HG03469 (cell line): ENCODE data around the gene ZNF282.
"Not testable (repeated sequence)": the region's sequence is repeated elsewhere in the genome, so short reads cannot be mapped to it uniquely, and the experiment has no call there.

ENCODE experiments used
- ATAC-seq: cut with Tn5 transposase; IDR thresholded peaks from one replicate; pipeline ENCODE4 v1.9.1; 2021; ENCODE audit warnings: mild to moderate bottlenecking, moderate library complexity, moderate number of reproducible peaks; ENCODE audit not compliant: unreplicated experiment

The ZNF282 gene

GRCh38 chr7:149223176-149223575 lies 27.8 kb downstream of the ZNF282 start:
- ATAC-seq: no peak

DNA sequence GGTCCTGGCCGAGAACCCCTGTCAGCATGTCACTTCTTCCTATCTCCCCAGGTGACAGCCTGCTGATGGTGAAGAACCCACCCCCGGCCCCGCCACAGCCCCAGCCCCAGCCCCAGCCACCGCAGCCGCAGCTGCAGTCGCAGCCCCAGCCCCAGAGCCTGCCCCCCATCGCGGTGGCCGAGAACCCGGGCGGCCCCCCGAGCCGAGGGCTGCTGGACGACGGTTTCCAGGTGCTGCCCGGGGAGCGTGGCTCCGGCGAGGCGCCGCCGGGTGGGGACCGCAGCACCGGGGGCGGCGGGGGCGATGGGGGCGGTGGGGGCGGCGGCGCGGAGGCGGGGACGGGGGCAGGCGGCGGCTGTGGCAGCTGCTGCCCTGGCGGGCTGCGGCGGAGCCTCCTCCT lies 28.4 kb downstream of the ZNF282 start:
- ATAC-seq: no peak

DNA sequence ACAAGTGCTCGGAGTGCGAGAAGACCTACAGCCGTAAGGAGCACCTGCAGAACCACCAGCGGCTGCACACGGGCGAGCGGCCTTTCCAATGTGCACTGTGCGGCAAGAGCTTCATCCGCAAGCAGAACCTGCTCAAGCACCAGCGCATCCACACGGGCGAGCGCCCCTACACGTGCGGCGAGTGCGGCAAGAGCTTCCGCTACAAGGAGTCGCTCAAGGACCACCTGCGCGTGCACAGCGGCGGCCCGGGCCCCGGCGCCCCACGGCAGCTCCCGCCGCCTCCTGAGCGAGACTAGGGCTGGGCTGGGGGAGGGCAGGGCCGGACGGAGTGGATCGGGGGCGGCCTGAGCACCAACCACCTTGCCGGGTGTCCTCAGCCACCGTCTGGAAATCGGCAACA lies 29.0 kb downstream of the ZNF282 start:
- no peak for ATAC-seq

DNA sequence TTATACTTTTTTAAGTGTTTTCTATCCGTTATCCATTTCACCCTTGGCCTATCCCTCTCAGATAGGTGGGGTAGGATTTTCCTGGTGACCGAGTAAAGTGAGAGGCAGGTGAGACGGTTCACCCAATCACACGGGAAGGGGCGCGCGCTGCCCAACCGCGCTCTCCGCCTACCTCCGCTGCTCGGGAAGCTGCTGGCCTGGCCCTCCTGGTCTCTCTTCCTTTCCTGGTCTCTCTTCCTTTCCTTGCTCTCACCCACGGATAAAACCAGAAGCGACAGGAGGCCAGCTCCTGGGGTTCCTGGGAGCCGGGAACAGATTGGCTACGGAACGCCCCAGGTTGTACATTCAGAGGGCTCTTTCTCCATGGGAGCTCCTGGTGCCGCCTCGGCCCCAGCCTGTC lies 29.8 kb downstream of the ZNF282 start:
- no peak for ATAC-seq

DNA sequence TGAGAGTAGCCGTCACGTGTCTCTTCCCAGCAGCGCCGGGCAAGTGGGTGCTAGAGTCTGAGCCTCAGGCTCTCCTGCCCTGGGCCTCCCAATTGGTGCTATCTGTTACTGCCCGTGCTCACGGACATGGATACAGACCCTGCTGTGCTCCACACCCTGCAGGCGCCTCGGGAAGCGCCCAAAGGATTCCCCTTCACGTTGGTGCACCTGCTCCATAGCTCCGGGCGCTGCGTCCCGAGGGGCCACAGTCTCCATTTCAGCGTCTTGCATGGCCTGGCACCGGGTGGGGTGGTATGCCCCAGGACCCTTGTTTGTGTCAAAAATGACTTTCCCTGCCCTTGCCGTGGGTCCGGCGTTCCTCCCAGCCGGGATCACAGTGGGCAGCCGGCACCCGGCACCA lies 30.3 kb downstream of the ZNF282 start:
- ATAC-seq: no peak

- not testable (repeated sequence) for ATAC-seq
These were observed 31.0 kb downstream of the ZNF282 start for GRCh38 chr7:149226366-149226765.

GRCh38 chr7:149226840-149227494 lies 31.6 kb downstream of the ZNF282 start:
- ATAC-seq: no peak

DNA sequence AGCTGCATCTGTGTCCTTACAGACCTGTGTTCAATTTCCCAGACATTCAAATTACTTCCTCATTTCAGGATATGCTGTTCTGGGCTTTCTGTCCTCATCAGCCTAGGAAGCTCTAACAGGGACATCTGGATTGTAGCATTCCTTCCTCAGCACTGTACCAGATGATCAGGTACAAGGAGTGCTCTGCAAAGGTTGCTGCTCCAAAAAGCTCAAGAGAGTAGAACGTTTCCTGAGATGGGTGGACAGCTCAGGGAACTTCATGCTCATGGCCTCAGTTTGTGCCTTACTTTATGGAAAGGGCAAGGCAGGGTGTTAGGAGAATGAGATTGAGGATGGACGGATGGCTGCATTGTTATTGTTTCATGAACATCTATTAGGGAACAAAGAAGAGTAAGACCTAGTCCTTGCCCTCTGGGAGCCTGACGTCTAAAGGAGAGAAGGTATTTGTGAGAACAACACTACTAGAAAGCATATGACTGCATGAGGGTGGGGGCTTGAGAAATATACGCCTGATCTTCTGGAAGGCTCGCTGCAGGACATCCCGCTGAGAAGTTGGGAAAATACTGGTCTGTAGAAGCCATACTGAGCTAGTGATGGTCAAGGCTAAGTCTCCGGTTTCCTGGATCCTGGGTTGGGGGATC lies 33.6 kb downstream of the ZNF282 start:
- no peak for ATAC-seq

DNA sequence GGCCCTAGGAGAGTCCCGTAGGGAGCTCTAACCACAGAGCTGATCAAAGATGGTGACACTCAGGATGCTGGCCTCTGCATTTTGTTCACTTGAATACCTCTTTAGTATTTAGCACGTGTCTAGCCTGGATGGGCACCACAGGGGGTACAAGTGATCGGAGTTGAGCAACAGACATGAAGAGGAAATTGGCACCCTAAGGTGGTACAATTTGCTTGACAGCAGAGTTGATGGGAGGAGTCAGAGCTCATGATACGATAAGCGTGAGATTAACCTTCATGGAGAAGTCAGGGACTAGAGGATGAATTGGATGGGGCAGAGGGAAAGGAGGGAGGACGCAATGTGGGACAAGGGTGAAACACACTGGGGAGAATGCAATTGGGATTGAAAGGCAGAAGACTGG lies 34.2 kb downstream of the ZNF282 start:
- ATAC-seq: no peak

- ATAC-seq: no peak
These were observed 37.0 kb downstream of the ZNF282 start for GRCh38 chr7:149232362-149232761.

DNA sequence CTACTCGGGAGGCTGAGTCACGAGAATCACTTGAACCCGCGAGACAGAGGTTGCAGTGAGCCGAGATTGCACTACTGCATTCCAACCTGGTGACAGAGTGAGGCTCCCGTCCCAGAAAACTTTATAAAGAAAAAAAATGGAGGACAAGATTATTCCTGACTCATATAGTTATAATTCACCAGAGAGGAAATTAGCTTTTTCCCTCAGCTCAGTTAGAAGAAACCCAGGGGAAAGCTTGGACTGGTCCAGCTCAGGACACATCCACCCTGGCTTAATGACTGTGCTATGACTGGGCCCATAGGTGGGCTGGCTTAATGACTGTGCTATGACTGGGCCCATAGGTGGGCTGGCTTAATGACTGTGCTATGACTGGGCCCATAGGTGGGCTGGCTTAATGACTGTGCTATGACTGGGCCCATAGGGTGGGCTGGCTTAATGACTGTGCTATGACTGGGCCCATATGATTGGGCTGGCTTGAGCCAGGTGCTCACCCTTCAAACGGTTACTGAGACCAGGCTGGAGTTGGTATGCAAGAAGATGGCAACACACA lies 38.4 kb downstream of the ZNF282 start:
- ATAC-seq: not testable (repeated sequence)

DNA sequence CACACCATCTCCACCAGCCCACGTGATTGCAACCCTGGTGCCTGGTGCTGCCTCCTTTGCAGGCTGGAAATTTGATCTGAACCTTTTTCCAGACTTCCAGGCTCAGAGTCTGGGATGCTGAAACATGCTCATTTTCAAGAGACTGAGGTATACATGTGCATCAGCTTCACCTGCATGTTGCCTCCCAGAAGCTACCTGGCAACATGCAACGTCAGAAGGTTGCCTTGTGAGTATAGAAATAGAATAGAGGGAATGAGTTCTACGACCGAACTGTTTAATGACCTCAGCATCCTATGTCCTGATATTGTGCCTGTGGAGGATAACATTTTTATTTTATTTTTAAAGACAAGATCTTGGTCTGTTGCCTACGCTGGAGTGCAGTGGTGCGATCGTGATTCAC lies 42.2 kb downstream of the ZNF282 start:
- no peak for ATAC-seq

DNA sequence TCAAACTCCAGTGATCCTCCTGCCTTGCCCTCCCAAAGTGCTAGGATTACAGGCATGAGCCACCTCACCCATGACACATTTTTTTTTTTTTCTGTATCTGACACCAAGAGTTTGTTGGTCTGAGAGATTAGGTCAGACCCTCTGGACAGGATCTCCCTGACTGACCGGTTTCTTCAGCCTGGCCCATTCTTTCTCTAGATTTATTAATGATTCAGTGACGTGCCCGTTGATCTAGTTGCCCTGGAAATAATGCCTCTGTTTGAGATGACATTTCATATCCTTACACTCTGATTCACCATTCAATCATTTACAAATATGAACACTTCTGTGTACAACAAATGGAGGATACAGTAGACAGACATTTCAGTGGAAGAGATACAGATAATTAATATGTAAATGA lies 42.7 kb downstream of the ZNF282 start:
- ATAC-seq: no peak

DNA sequence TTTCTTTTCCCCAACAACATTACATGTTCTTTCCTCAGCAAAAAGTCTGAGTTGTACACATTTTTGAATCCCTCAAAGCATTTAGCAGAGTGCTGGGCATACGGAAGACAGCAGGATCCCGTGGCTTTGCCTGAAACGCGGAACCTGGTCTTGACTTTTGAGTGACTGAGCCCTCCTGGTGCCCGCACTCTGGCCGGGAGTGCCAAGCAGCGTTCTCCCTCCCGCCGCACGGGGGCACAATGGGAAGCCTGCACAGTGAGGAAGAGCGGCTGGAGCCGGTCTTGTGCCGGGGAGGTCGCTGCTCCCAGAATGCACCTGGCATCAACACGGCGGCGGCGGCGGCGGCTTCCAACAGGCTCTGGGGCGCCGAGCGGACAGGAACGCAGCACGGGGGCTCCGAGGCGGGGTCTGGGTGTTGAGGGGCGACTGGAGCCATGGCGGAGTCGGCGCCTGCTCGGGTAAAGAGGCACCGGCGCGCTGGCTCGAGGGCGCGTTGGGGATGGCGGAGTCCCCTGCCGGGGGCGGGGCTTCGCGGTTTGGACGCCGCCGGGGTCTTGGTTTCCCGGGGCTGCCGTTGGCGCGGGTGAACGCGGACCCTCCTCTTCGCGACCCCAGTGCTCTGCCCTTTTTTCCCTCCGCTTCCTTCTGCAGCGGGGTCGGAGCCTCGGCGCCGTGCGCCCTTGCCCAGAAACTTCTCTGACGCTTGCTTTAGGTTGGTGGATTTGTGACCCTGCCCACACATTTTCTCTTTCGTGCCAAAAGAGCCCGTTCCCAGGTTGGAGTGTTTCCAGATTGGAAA lies 44.2 kb downstream of the ZNF282 start, which contains the start of gene ZNF212:
ZNF212 (plus strand) TSS at position 307 of the 799 bp plus-strand sequence; CDS start at position 435, 128 bp downstream.
- ATAC-seq: peak; percentile 96

DNA sequence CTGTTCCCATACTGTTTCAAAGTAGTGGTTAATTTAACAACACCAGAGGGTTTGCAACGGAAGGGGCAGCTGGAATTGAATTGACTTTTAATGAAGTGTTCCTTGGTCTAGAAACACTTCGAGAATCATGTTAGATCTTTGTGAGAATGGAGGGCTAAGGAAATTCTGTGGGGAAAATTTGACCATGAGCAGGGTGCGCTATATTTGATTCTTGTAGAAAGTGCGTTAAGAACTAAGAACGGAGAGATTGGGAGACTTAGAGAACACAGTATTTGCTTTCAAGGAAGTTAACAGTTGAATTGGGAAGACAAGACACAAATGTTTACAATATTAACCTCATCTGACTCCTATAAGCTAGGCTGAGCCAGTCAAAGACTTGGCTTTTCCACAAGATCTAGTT lies 45.3 kb downstream of the ZNF282 start:
- no peak for ATAC-seq

DNA sequence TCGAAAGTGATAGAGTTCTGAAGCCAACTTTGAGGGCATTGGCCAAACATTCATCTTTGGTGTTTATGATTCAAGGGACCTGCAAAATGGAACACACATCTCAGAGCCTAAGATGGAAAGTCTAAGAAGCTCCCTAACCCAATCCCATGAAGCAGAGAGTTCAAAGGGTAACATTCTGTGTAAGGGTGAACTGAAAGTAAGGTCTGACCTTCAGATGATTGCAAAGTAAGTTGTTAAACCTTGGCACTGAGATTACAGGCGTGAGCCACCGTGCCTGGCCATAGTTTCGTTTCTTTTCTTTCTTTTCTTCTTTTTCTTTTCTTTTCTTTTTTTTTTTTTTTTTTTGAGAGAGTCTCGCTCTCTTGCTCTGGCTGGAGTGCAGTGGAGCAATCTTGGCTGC lies 46.4 kb downstream of the ZNF282 start:
- no peak for ATAC-seq

DNA sequence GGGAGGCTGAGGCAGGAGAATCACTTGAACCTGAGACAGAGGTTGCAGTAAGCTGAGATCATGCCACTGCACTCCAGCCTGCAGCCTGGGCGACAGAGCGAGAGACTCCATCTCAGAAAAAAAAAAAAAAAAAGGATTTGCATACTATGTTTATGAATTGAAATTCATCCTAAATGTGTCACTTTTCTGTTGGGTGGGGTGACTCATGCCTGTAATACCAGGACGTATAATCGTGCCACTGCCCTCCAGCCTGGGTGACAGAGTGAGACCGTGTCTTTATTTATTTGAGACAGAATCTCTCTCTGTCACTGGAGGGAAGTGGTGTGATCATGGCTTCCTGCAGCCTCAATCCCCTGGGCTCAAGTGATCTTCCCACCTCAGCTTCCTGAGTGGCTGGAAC lies 49.9 kb downstream of the ZNF282 start:
- ATAC-seq: no peak

DNA sequence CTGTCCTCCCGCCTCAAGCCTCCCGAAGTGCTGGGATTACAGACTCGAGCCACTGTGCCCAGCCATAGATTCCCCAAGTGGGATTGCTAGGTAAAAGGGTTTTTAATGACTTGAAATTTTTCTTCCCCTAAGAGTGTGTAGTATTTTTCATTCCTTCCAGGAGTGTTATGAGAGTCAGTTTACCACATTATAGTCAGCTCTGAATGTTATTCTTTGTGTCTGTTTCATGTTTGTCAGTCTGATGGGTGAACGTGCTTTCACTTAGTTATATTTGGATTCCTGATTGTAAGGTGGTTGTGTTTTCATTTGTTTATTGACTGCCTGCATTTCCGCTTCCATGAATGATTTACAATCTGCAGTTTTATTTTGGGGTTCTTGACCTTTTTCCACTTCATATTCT lies 50.4 kb downstream of the ZNF282 start:
- no peak for ATAC-seq

DNA sequence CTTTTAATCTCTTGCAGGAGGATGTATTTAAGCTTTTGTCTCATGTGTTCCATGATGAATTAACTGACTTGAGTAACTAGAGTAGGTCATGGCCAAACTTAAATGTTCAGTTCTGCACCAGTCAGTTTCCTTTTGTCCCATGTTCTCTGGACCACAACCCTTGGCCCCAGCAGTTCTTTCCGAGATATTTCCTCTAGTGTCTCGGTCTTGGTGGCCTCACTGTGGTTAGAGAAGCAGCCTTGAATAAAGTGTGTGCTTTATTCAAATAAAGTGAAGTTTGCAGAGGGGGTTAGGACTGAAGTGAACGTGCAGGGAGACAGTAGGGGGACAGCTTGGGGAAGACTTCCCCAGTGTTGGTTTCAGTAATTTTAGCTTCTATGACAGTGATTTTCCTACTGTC lies 53.4 kb downstream of the ZNF282 start:
- ATAC-seq: no peak

DNA sequence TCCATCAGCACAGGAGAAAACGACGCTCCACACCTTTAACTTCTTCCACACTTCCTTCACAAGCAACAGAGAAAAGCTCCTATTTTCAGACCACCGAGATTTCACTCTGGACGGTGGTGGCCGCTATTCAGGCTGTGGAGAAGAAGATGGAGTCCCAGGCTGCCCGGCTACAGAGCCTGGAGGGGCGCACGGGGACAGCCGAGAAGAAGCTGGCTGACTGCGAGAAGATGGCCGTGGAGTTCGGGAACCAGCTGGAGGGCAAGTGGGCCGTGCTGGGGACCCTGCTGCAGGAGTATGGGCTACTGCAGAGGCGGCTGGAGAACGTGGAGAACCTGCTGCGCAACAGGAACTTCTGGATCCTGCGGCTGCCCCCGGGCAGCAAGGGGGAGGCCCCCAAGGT lies 54.8 kb downstream of the ZNF282 start:
- not testable (repeated sequence) for ATAC-seq

DNA sequence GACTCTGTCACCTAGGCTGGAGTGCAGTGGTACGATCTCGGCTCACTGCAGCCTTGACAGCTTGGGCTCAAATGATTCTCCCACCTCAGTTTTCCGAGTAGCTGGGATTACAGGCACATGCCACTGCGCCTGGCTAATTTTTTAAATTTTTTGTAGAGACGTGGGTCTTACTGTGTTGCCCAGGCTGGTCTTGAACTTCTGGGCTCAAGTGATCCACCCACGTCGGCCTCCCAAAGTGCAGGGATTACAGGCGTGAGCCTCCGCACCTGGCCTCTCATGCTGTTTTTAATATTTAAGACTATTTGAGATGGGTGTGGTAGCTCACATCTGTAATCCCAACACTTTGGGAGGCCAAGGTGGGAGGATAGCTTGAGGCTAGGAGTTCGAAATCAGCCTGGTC lies 56.2 kb downstream of the ZNF282 start:
- not testable (repeated sequence) for ATAC-seq

DNA sequence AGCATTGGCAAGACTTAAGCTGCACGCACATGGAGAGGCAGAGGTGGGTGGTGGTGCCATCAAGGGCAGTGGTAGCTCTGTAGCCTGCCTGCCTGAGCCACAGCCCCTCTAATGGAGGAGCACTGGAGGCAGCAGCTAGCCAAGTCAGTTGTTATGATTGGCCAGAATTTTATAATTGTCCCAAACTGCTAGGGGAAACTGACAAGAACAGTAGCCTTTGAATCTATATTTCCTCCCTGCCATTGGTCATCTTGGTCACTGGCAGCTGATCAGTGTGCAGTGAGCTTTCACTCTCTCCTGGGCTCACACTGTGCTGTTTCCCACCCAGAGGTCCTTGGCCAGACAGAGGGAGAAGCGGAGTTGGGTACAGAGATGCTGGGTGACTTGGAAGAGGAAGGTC lies 57.0 kb downstream of the ZNF282 start:
- ATAC-seq: no peak
